ENCODE data around the gene WDR1. TPM values are rescaled to one million over a fixed set of nuclear protein-coding genes. Genes with fewer than 3 reads are reported as not detected.

WDR1 gene
- total RNA-seq, 1 experiment from 2014 or later, result 367 TPM

DNA sequence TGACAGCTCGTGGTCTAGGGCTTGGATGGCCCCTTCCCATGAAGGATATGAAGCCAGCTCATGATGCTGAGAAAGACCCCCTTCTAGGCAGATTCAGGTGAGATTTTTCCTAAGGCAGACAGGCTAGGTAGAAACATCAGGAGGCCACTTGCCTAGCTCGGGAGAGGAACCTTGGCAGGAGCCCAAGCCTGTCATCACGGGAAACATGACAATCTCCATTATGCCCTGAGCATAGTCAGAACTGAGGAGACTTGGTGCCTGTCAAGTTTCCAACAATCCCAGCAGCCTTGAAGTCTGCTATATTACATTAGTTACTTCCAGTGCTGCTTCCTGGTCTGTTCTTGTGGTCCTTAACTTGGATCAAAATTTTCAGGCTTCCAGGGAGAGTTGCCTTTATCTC, 18.7 kb upstream of the WDR1 start:
- Histone ChIP-seq H3K27ac (ENCODE audit: insufficient read length, low read depth, low read length) (no peak overlapping the region), H3K9me3 (ENCODE audit: control insufficient read depth, low read depth, low read length) (no peaks in the 10 kb centered on the region), H3K79me2 (ENCODE audit: insufficient read depth, low read length) (no peaks in the 10 kb centered on the region), H2BK15ac (ENCODE audit: low read depth, low read length) (no peak overlapping the region), H3K23me2 (ENCODE audit: insufficient read length, low read depth, low read length, poor library complexity, severe bottlenecking) (no peaks in the 10 kb centered on the region), H2BK120ac (ENCODE audit: low read depth, low read length, poor library complexity, severe bottlenecking) (no peak overlapping the region), H3K4me1 (ENCODE audit: insufficient read depth, low read length) (no peaks in the 10 kb centered on the region), H4K20me1 (ENCODE audit: control insufficient read depth, insufficient read depth, insufficient read length) (no peaks in the 10 kb centered on the region), H3K79me1 (ENCODE audit: insufficient read depth, low read depth, low read length, poor library complexity, severe bottlenecking) (no peaks in the 10 kb centered on the region), H4K5ac (ENCODE audit: insufficient read length, low read depth, low read length) (no peak overlapping the region), H2BK20ac (ENCODE audit: low read depth, low read length, poor library complexity, severe bottlenecking) (no peak overlapping the region), H2BK12ac (ENCODE audit: insufficient read length, low read depth, low read length) (no peak overlapping the region), H3K27me3 (ENCODE audit: insufficient read depth, low read length) (no peaks in the 10 kb centered on the region), H3K56ac (ENCODE audit: insufficient read length, low read depth, low read length) (no peak overlapping the region), H3K18ac (ENCODE audit: insufficient read length, low read depth, low read length) (no peak overlapping the region), H3K23ac (ENCODE audit: insufficient read length, low read depth, low read length) (no peak overlapping the region), H2BK5ac (ENCODE audit: insufficient read length, low read length) (no peak overlapping the region), H4K91ac (ENCODE audit: insufficient read length, low read depth, low read length) (no peak overlapping the region), H3K4ac (ENCODE audit: low read depth, low read length) (no peak overlapping the region), H3K9ac (ENCODE audit: extremely low read depth, insufficient read length, low read length) (no peak overlapping the region), H3T11ph (ENCODE audit: low read length) (no peak overlapping the region), H4K8ac (replicated peaks; ENCODE audit: insufficient read length, low read depth, low read length) (no peak overlapping the region), H2AK5ac (ENCODE audit: insufficient read length, low read length) (no peak overlapping the region), H3K14ac (ENCODE audit: insufficient read depth, low read length) (no peak overlapping the region), H3K4me2 (ENCODE audit: insufficient read depth, insufficient read length, low read length) (no peak overlapping the region), H2AFZ (ENCODE audit: low read length) (no peak overlapping the region)
- no peak overlapping the region for H3K27ac Mint-ChIP-seq
- H3K36me3 Mint-ChIP-seq (ENCODE audit: insufficient read depth in 1 of 3, low read depth in 3 of 3), result no peaks in the 10 kb centered on the region
- H3K27me3 Mint-ChIP-seq (ENCODE audit: low read depth), result peaks cover 23% of the 10 kb centered on the region
- peaks cover 0 to 12% of the 10 kb centered on the region in 2 experiments; a peak in 3 of 5 replicates for H3K9me3 Mint-ChIP-seq
- DNase-seq, result no peak
- TF ChIP-seq, protein P1, sequence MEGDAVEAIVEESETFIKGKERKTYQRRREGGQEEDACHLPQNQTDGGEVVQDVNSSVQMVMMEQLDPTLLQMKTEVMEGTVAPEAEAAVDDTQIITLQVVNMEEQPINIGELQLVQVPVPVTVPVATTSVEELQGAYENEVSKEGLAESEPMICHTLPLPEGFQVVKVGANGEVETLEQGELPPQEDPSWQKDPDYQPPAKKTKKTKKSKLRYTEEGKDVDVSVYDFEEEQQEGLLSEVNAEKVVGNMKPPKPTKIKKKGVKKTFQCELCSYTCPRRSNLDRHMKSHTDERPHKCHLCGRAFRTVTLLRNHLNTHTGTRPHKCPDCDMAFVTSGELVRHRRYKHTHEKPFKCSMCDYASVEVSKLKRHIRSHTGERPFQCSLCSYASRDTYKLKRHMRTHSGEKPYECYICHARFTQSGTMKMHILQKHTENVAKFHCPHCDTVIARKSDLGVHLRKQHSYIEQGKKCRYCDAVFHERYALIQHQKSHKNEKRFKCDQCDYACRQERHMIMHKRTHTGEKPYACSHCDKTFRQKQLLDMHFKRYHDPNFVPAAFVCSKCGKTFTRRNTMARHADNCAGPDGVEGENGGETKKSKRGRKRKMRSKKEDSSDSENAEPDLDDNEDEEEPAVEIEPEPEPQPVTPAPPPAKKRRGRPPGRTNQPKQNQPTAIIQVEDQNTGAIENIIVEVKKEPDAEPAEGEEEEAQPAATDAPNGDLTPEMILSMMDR (conservative IDR thresholded peaks at IDR 0.05), result no peak
- WGBS (ENCODE audit: extremely low coverage, insufficient read length, low lambda C conversion rate), result no CpG with 5 or more reads among the region's 3 CpGs
- no peak overlapping the region for H3K4me3 Mint-ChIP-seq
- no peaks in the 10 kb centered on the region for H3K4me1 Mint-ChIP-seq

All from H9 (cell line).